ENCODE data around the gene ZNF821.

Gene ZNF821

DNA sequence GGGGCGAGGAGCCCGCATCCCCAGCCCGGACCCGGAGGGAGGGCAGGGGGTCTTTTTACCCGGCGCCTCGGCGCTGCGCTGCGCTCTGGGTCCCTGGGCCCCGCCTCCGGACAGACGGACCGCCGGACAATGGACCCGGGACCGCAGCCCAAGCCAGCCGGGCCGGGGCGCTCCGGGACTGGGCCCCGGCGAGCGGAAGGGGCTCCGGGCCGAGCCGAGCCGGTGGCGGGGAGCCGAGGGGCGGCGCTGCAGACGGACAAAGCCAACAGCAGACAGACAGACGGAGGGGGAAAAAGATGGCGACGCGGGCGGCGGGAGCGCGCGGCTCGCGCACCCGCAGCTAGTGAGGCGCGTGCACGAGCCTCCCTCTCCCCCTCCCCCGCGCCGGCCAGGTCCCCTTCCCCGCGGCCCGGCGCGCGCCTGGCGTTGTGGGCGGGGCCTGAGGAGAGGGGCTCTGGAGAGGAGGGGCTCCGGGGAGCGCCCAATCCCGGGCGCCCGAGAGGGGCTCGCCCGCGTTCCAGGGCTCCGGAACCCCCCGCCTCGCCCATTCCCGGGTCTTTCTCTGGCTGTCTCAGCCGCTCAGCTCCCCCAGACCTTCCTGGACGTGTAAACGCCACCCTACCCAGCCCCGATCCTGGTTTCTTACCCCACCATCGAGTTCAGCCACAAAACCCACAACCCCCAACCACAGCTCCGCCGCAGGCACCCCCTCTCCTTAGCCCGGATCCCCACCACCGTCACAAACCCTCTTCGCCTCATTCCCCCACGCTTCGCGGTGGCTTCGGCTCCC lies at the start of gene ZNF821:
ZNF821 (minus strand) TSS at position 334 of the 790 bp plus-strand sequence. CDS start 4,236 bp downstream, outside the sequence.
- ATAC-seq, result peak; percentile 76
- no peak for TF ChIP-seq ZC3H10 (CRISPR knock-in tag; IDR thresholded peaks at IDR 0.05)
- TF ChIP-seq GLIS3 (CRISPR knock-in tag; IDR thresholded peaks at IDR 0.05), result no peak
- TF ChIP-seq ZNF70 (CRISPR knock-in tag; IDR thresholded peaks at IDR 0.05), result 0 out of 2 replicates have a peak, but pooled peaks have one; percentile 13
- peak; percentile 81 for TF ChIP-seq SNAI2 (CRISPR knock-in tag; IDR thresholded peaks at IDR 0.05)
- TF ChIP-seq, protein P1, sequence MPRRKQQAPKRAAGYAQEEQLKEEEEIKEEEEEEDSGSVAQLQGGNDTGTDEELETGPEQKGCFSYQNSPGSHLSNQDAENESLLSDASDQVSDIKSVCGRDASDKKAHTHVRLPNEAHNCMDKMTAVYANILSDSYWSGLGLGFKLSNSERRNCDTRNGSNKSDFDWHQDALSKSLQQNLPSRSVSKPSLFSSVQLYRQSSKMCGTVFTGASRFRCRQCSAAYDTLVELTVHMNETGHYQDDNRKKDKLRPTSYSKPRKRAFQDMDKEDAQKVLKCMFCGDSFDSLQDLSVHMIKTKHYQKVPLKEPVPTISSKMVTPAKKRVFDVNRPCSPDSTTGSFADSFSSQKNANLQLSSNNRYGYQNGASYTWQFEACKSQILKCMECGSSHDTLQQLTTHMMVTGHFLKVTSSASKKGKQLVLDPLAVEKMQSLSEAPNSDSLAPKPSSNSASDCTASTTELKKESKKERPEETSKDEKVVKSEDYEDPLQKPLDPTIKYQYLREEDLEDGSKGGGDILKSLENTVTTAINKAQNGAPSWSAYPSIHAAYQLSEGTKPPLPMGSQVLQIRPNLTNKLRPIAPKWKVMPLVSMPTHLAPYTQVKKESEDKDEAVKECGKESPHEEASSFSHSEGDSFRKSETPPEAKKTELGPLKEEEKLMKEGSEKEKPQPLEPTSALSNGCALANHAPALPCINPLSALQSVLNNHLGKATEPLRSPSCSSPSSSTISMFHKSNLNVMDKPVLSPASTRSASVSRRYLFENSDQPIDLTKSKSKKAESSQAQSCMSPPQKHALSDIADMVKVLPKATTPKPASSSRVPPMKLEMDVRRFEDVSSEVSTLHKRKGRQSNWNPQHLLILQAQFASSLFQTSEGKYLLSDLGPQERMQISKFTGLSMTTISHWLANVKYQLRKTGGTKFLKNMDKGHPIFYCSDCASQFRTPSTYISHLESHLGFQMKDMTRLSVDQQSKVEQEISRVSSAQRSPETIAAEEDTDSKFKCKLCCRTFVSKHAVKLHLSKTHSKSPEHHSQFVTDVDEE (CRISPR knock-in tag; IDR thresholded peaks at IDR 0.05), result peak; percentile 78
- TF ChIP-seq ESRRG (CRISPR knock-in tag; IDR thresholded peaks at IDR 0.05), result no peak
- TF ChIP-seq CSDC2 (CRISPR knock-in tag; IDR thresholded peaks at IDR 0.05), result peak; percentile 78; the same call in 1 of the 2 replicates
- no peak for TF ChIP-seq ARNTL (CRISPR knock-in tag; IDR thresholded peaks at IDR 0.05; ENCODE audit: borderline replicate concordance, low read depth)
- 0 out of 2 replicates have a peak, but pooled peaks have one; percentile 25 for TF ChIP-seq ZNF8 (CRISPR knock-in tag; IDR thresholded peaks at IDR 0.05)
- TF ChIP-seq PATZ1 (CRISPR knock-in tag; IDR thresholded peaks at IDR 0.05; ENCODE audit: borderline replicate concordance), result no peak
- peak; percentile 51; the same call in 1 of the 2 replicates for TF ChIP-seq ZFP30 (CRISPR knock-in tag; IDR thresholded peaks at IDR 0.05)
- 0 out of 2 replicates have a peak, but pooled peaks have one; percentile 63 for TF ChIP-seq BACH2 (CRISPR knock-in tag; IDR thresholded peaks at IDR 0.05; ENCODE audit: borderline replicate concordance)
- TF ChIP-seq ZFP3 (CRISPR knock-in tag; IDR thresholded peaks at IDR 0.05), result 0 out of 2 replicates have a peak, but pooled peaks have one; percentile 48
- TF ChIP-seq, protein P2, sequence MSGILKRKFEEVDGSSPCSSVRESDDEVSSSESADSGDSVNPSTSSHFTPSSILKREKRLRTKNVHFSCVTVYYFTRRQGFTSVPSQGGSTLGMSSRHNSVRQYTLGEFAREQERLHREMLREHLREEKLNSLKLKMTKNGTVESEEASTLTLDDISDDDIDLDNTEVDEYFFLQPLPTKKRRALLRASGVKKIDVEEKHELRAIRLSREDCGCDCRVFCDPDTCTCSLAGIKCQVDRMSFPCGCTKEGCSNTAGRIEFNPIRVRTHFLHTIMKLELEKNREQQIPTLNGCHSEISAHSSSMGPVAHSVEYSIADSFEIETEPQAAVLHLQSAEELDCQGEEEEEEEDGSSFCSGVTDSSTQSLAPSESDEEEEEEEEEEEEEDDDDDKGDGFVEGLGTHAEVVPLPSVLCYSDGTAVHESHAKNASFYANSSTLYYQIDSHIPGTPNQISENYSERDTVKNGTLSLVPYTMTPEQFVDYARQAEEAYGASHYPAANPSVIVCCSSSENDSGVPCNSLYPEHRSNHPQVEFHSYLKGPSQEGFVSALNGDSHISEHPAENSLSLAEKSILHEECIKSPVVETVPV (CRISPR knock-in tag; IDR thresholded peaks at IDR 0.05), result no peak

DNA sequence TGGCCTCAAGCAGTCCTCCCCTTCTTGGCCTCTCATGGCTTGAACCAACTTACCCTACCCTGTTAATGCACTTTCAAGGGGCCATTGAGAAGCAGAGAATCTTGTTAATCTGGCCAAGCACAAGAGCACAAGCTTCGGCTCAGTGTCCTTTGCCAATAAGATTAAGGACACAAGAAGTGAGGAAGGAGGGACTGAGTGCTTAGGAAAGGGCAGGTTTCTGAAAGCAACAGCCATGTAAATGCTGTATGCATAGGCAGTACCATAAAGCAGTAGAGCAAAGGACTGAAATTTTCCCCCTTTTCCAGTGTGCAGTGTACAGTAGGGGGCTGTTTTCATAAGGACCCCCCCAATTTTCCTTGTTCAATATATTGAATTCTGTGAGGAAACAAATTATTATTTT lies 49.0 kb upstream of the ZNF821 start:
- ATAC-seq, result no peak
- TF ChIP-seq ARNTL (CRISPR knock-in tag; IDR thresholded peaks at IDR 0.05; ENCODE audit: borderline replicate concordance, low read depth) (no peak), TCF4 (CRISPR knock-in tag; IDR thresholded peaks at IDR 0.05; ENCODE audit: borderline replicate concordance) (no peak), ZFP30 (CRISPR knock-in tag; IDR thresholded peaks at IDR 0.05) (no peak), GLIS3 (CRISPR knock-in tag; IDR thresholded peaks at IDR 0.05) (no peak), BACH2 (CRISPR knock-in tag; IDR thresholded peaks at IDR 0.05; ENCODE audit: borderline replicate concordance) (no peak), ZNF565 (CRISPR knock-in tag; conservative IDR thresholded peaks at IDR 0.05; ENCODE audit: low read depth) (no peak), ESRRG (CRISPR knock-in tag; IDR thresholded peaks at IDR 0.05) (no peak), PPARA (CRISPR knock-in tag; IDR thresholded peaks at IDR 0.05; ENCODE audit: borderline replicate concordance) (no peak), ZNF70 (CRISPR knock-in tag; IDR thresholded peaks at IDR 0.05) (no peak), ZFP3 (CRISPR knock-in tag; IDR thresholded peaks at IDR 0.05) (no peak), CSDC2 (CRISPR knock-in tag; IDR thresholded peaks at IDR 0.05) (no peak), RARB (CRISPR knock-in tag; IDR thresholded peaks at IDR 0.05) (no peak), ZNF8 (CRISPR knock-in tag; IDR thresholded peaks at IDR 0.05) (no peak), ISL1 (CRISPR knock-in tag; IDR thresholded peaks at IDR 0.05) (no peak), TOX (CRISPR knock-in tag; IDR thresholded peaks at IDR 0.05; ENCODE audit: borderline replicate concordance) (no peak), CREB5 (CRISPR knock-in tag; IDR thresholded peaks at IDR 0.05; ENCODE audit: low read depth) (no peak), ZC3H10 (CRISPR knock-in tag; IDR thresholded peaks at IDR 0.05) (no peak)
- TF ChIP-seq, protein P2 (CRISPR knock-in tag; IDR thresholded peaks at IDR 0.05), result no peak
- TF ChIP-seq, protein P1 (CRISPR knock-in tag; IDR thresholded peaks at IDR 0.05), result no peak

All from SK-N-SH treated with all-trans-retinoic acid at 6 μM for 48 hours (cell line).